ENCODE data around the gene RTKN2.
"Not testable (repeated sequence)": the region's sequence is repeated elsewhere in the genome, so short reads cannot be mapped to it uniquely, and the experiment has no call there.

Gene RTKN2

GRCh38 chr10:62305813-62306212 lies 37.2 kb upstream of the RTKN2 start:
- no peaks in the 10 kb centered on the region for H3K36me3 Mint-ChIP-seq (ENCODE audit: low read depth)
- peaks cover 9% of the 10 kb centered on the region for H3K4me1 Mint-ChIP-seq
- no peaks in the 10 kb centered on the region for H3K9me3 Mint-ChIP-seq
- no peak overlapping the region for H3K27ac Mint-ChIP-seq
- H3K27me3 Mint-ChIP-seq (ENCODE audit: low read depth): no peaks in the 10 kb centered on the region
- no peak overlapping the region for H3K4me3 Mint-ChIP-seq
- TF ChIP-seq, protein P1, sequence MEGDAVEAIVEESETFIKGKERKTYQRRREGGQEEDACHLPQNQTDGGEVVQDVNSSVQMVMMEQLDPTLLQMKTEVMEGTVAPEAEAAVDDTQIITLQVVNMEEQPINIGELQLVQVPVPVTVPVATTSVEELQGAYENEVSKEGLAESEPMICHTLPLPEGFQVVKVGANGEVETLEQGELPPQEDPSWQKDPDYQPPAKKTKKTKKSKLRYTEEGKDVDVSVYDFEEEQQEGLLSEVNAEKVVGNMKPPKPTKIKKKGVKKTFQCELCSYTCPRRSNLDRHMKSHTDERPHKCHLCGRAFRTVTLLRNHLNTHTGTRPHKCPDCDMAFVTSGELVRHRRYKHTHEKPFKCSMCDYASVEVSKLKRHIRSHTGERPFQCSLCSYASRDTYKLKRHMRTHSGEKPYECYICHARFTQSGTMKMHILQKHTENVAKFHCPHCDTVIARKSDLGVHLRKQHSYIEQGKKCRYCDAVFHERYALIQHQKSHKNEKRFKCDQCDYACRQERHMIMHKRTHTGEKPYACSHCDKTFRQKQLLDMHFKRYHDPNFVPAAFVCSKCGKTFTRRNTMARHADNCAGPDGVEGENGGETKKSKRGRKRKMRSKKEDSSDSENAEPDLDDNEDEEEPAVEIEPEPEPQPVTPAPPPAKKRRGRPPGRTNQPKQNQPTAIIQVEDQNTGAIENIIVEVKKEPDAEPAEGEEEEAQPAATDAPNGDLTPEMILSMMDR (IDR thresholded peaks at IDR 0.05; ENCODE audit: unreplicated experiment in 3 of 3): no peak

GRCh38 chr10:62303922-62304321 lies 35.3 kb upstream of the RTKN2 start:
- Mint-ChIP-seq H3K4me1 (peaks cover 9% of the 10 kb centered on the region), H3K36me3 (ENCODE audit: low read depth) (no peaks in the 10 kb centered on the region), H3K9me3 (peaks cover 4% of the 10 kb centered on the region), H3K27ac (no peak overlapping the region), H3K27me3 (ENCODE audit: low read depth) (no peaks in the 10 kb centered on the region), H3K4me3 (no peak overlapping the region)
- TF ChIP-seq, protein P1 (IDR thresholded peaks at IDR 0.05; ENCODE audit: unreplicated experiment in 3 of 3): no peak

- H3K36me3 Mint-ChIP-seq (ENCODE audit: low read depth): no peaks in the 10 kb centered on the region
- H3K27me3 Mint-ChIP-seq (ENCODE audit: low read depth): no peaks in the 10 kb centered on the region
- peaks cover 9% of the 10 kb centered on the region for H3K4me1 Mint-ChIP-seq
- no peak overlapping the region for H3K4me3 Mint-ChIP-seq
- H3K27ac Mint-ChIP-seq: no peak overlapping the region
- peaks cover 4% of the 10 kb centered on the region for H3K9me3 Mint-ChIP-seq
- TF ChIP-seq, protein P1 (IDR thresholded peaks at IDR 0.05; ENCODE audit: unreplicated experiment in 3 of 3): no peak
These were observed 34.1 kb upstream of the RTKN2 start for GRCh38 chr10:62302760-62303159.

GRCh38 chr10:62297857-62298256 lies 29.2 kb upstream of the RTKN2 start:
- H3K9me3 Mint-ChIP-seq: peaks cover 4% of the 10 kb centered on the region
- no peaks in the 10 kb centered on the region for H3K36me3 Mint-ChIP-seq (ENCODE audit: low read depth)
- TF ChIP-seq, protein P1 (IDR thresholded peaks at IDR 0.05; ENCODE audit: unreplicated experiment in 3 of 3): no peak
- no peak overlapping the region for H3K27ac Mint-ChIP-seq
- H3K4me1 Mint-ChIP-seq: no peaks in the 10 kb centered on the region
- H3K4me3 Mint-ChIP-seq: no peak overlapping the region
- H3K27me3 Mint-ChIP-seq (ENCODE audit: low read depth): no peaks in the 10 kb centered on the region

- H3K4me3 Mint-ChIP-seq: no peak overlapping the region
- no peaks in the 10 kb centered on the region for H3K9me3 Mint-ChIP-seq
- H3K36me3 Mint-ChIP-seq (ENCODE audit: low read depth): no peaks in the 10 kb centered on the region
- peak overlapping the region in 2 of 3 experiments; percentile 11 to 53 for H3K27ac Mint-ChIP-seq
- TF ChIP-seq, protein P1 (IDR thresholded peaks at IDR 0.05; ENCODE audit: unreplicated experiment in 3 of 3): no peak
- peaks cover 9% of the 10 kb centered on the region for H3K4me1 Mint-ChIP-seq
- peaks cover 4% of the 10 kb centered on the region for H3K27me3 Mint-ChIP-seq (ENCODE audit: low read depth)
These were observed 15.6 kb upstream of the RTKN2 start for GRCh38 chr10:62284221-62284620.

- H3K4me1 Mint-ChIP-seq: peaks cover 20% of the 10 kb centered on the region
- peak overlapping the region in 1 of 3 experiments; percentile 74 for H3K27ac Mint-ChIP-seq
- H3K4me3 Mint-ChIP-seq: peak overlapping the region; percentile 44 to 70 (median 55)
- not testable (repeated sequence) for H3K36me3 Mint-ChIP-seq (ENCODE audit: low read depth); H3K27me3 Mint-ChIP-seq (ENCODE audit: low read depth); H3K9me3 Mint-ChIP-seq
These were observed 12.7 kb upstream of the RTKN2 start for GRCh38 chr10:62281348-62281747.

- H3K4me3 Mint-ChIP-seq; H3K27me3 Mint-ChIP-seq (ENCODE audit: low read depth); H3K27ac Mint-ChIP-seq; H3K9me3 Mint-ChIP-seq; H3K36me3 Mint-ChIP-seq (ENCODE audit: low read depth): not testable (repeated sequence)
- H3K4me1 Mint-ChIP-seq: peaks cover 20% of the 10 kb centered on the region
These were observed 11.7 kb upstream of the RTKN2 start for GRCh38 chr10:62280392-62280791.

Measured in nephron (organoid).